Hippocampal formation (tissue), 2 donors: Measurements from ENCODE around the gene MKNK2.

Experiments
- DNase-seq, 2 donors: peaks; one replicate each; lab custom pipeline; 2025; lab: John Stamatoyannopoulos, UW

The MKNK2 gene

DNA sequence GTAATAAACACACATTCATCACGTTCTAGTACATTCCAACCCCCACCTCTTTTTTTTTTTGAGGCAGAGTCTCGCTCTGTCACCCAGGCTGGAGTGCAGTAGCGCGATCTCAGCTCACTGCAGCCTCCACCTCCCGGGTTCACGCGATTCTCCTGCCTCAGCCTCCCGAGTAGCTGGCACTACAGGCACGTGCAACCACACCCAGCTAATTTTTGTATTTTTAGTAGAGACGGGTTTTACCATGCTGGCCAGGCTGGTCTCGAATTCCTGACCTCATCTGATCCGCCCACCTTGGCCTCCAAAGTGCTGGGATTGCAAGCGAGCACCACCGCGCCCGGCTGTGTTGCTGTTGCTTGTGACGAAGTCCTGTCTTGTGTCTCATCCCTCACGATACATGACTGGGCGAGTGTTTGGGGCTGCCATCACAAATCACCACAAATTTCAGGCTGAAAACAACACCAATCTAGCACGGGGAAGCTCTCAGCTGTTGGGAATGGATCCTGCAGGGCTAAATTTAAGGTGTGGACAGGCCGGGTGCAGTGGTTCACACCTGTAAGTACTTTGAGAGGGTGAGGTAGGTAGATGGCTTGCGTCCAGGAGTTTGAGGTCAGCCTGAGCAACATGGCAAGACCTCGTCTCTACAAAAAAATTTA lies 29.4 kb upstream of the MKNK2 start:
- DNase-seq, result no peak

- DNase-seq, result no peak
These were observed 28.8 kb upstream of the MKNK2 start for GRCh38 chr19:2079865-2080301.

DNA sequence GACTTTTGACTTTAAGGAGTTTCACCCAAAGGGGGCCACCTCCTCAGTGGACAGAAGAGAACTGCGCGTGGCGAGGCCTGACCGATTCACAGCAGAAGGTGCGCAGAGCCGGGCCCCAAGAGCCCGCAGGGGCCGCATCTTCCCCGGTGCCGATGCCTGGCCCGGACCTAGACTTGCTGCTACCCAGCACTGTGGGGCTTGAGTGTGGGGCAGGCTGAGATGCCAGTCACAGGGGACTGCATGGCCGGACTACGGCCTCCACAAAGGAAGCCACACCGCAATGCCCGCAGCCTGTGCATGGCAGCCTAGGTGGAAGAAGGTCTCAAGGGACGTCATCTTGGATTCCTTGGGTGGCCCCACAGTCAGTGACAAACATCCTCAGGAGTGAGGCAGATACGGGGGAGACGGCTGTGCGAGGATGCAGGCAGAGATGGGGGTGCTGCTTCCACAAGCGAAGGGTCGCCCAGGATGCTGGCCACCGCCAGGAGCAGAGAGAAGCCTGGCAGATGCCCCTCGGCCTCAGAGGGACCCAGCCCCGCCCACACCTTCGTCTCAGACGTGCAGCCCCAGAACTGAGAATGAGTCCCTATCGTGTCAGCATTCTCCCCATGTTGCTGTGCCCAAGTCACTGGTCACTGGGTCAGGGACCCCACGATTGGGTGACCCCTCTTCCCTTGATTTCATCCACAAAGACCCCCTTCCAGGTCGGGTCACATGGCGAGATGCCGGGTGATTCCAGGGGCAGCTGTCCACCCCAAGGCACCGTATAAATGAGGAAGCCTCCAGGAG lies 28.2 kb upstream of the MKNK2 start:
- DNase-seq, result no peak

DNA sequence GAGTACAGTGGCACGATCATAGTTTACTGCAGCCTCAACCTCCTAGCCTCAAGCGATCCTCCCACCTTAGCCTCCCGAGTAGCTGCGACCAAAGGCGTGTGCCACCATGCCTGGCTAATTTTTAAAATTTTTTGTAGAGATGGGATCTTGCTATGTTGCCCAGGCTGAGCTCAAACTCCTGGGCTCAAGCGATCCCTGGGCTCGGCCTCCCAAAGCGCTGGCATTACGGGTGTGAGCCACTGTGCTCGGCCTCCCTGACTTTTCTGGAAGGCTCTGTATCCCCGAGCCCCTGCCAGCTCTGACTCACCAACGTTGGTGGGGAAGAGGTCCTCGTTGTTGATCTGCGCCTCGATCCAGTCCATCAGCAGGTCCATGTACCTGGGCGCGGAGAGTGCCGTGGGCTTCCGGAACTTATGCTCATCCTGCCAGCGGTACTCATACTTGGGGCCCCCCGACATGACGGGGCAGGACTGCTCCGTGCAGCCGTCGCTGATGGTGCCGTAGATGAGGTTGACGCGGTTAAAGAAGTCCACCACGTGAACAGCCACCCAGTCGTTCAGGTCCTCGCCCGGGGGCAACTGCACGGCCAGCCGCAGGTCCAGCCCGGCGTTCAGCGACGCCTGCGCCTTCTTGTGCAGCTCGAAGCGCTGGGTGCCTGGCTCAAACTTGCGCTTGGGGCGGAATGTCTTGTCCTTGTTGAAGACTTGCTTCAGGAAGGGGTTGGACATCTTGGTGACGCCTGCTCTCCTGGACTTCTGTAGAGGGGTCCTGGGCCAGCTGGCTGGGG lies 27.0 kb upstream of the MKNK2 start:
- no peak for DNase-seq

DNA sequence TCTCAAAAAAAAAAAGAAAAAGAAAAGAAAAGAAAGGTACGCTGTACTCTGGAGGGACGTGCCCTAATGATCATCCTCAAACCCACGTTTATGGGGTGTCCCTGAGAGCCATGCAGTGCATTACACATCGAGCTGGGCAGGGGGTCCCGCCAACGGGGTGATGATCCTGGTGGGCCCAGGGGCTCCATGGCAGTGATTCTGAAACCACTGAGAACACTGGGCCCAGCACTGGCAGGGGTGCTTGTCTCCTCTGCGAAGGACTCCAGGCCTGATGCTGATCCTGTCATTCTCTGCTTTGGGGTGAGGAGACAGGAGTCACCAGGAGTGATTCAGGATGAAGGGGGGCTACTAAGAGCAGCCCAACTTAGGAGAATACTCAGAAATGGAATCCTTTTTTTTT lies 26.4 kb upstream of the MKNK2 start:
- no peak for DNase-seq

- DNase-seq, result no peak
These were observed 25.5 kb upstream of the MKNK2 start for GRCh38 chr19:2076526-2076944.

- no peak for DNase-seq
These were observed 21.9 kb upstream of the MKNK2 start for GRCh38 chr19:2072757-2073551.

GRCh38 chr19:2070986-2071673 lies 20.1 kb upstream of the MKNK2 start:
- no peak for DNase-seq

DNA sequence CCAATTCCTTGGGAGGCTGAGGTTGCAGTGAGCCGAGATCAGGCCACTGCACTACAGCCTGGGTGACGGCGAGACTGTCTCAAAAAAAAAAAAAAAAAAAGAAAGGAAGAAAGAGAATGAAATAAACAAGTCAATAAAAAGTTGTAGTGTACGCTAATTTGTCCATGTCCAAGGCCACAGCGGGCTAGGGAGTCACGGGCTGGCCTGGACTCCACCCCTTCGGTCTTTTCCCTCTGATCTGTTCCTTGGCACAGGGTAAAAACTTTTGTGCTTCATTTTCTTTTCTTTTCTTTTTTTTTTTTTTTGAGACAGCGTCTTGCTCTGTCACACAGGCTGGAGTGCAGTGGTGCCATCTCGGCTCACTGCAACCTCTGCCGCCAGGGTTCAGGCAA lies 19.4 kb upstream of the MKNK2 start:
- DNase-seq, result no peak

- peak in 1 of 2 donors; percentile 25 for DNase-seq
These were observed 13.9 kb upstream of the MKNK2 start for GRCh38 chr19:2064788-2065524.

GRCh38 chr19:2064395-2064787 lies 13.3 kb upstream of the MKNK2 start:
- DNase-seq, result no peak

GRCh38 chr19:2063824-2064223 lies 12.8 kb upstream of the MKNK2 start:
- DNase-seq, result no peak

DNA sequence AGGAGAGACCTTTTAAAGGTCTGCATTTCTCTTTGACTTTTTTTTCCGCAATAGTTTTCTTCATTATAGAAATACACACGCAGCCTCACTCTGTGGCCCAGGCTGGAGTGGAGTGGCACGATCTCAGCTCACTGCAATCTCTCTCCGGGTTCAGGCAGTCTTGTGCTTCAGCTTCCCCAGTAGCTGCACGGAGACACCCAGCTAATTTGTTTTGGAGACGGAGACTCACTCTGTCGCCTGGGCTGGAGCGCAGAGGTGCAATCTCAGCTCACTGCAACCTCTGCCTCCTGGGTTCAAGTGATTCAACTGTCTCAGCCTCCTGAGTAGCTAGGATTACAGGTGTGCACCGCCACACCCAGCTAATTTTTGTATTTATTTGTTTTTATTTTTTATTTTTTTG lies 11.7 kb upstream of the MKNK2 start:
- no peak for DNase-seq

DNA sequence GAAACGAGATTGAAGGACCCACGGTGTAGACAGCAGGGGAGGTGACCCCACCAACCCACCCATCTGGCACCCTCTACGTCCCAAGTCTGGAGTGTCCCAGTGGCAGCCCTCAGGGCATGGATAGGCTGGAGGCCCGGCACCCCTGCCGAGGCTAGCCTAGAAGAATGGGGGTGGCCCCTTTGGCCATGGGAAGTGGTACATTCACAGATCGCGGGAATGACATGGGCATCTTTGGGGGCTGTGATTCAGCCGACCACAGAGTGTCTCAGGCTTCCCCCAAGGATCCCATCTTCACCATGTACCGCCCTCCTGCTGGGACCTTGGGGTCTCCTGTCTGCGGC lies 11.3 kb upstream of the MKNK2 start:
- DNase-seq, result no peak

GRCh38 chr19:2061495-2062388 lies 10.7 kb upstream of the MKNK2 start:
- peak; percentile 97 for DNase-seq

- peak in 1 of 2 donors; percentile 77 for DNase-seq
These were observed 9.9 kb upstream of the MKNK2 start for GRCh38 chr19:2060884-2061494.

DNA sequence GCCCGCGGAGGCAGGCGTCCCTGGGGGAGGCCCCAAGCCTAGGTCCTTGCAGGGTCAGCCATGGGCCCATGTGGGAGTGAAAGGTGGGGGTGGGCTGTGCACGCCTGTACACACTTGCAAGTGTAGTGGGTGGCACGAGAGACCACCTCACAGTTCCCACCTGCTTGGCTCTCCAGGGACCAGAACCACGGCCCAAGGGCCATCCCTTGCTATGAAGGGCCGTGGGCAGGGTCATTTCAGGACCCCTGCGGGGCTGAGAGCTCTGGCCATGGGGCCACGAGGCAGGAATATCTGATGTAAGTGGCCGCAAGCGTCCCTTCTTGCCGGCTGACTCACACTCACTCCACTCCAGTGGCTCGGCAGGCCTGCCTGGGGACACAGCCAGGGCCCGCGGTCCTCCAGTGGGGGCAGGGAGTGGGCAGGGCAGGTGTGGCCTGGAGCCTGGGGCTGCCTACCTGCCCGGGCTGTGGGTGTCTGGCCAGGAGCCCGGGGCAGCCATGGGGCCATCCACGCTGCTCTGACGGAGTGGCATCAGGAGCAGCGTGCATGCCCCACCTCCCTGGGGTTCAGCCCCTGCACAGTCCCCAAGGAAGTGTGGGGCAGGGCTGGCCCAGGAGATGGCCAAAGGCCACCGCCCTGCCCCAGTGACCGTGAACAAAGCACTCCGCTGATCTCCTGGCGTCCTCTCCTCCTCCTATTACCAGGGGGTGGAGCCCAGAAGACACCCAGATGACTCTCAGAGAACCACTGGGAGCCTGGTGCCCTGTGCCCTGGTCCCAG lies 8.6 kb upstream of the MKNK2 start:
- DNase-seq, result peak; percentile 29 to 49
